HepG2 (cell line): ENCODE measurements around the gene EPHA10. TPM values are rescaled to one million over a fixed set of nuclear protein-coding genes. Genes with fewer than 3 reads are reported as not detected.

Experiments used
- ATAC-seq: fragments of 200-7000 bp; cut with Tn5 transposase; 3 replicates; pipeline ENCODE4 v1.9.1; 2020; ENCODE audit warnings: mild to moderate bottlenecking, moderate library complexity
- BruUV-seq: library from RNA; stranded (reverse); fragments of 400-500 nt; replicated peaks from 2 replicates; lab custom pipeline; 2021; lab: Mats Ljungman, UMichigan
- CTCF ChIA-PET: fragments of 300-600 bp; formaldehyde crosslinking; extraction: SDS; loops from one replicate; lab custom pipeline; 2021; ENCODE audit warnings: low total read pairs, inconsistent platforms, low intra/inter-chr PET ratio; lab: Yijun Ruan, JAX
- POLR2A ChIA-PET: fragments of 350-600 bp; sonication (Branson Sonifier 250); formaldehyde crosslinking; loops from one replicate; lab custom pipeline; 2020; ENCODE audit warnings: antibody characterized with exemption, inconsistent platforms; lab: Yijun Ruan, JAX
- DNase-seq: peaks from one replicate; pipeline ENCODE4 v3.0.0-alpha.2; 2015; ENCODE audit warnings: low spot score
- FAIRE-seq: peaks from 3 replicates; lab custom pipeline; 2011; peaks lifted over from hg19 to GRCh38; lab: Jason Lieb, UNC
- H2AFZ ChIP-seq: one replicate; pipeline ENCODE4 v1.6.1; 2011; ENCODE audit warnings: low read length, inconsistent platforms
- H3K27ac ChIP-seq: fragments of 300-600 bp; 3 replicates; pipeline ENCODE4 v1.8.0; 2011; ENCODE audit warnings: mixed run types, mild to moderate bottlenecking, mixed read lengths, low read length, inconsistent platforms; ENCODE audit not compliant: insufficient read depth; ENCODE audit errors: extremely low read length
- H3K27me3 ChIP-seq, 2 experiments: fragments of 200-600 bp in 1 of 2; 2 replicates in 1 of 2; 3 replicates in 1 of 2; pipeline versions ENCODE4 v1.6.0 to v1.8.0; 2011; ENCODE audit warnings: low read length in 2 of 2, mild to moderate bottlenecking in 2 of 2, moderate library complexity in 2 of 2, inconsistent platforms in 1 of 2; ENCODE audit not compliant: insufficient read depth in 2 of 2, control insufficient read depth in 1 of 2
- H3K36me3 ChIP-seq, 2 experiments: fragments of 200-600 bp in 1 of 2; replicated peaks in 1 of 2; 2 replicates in 1 of 2; 3 replicates in 1 of 2; pipeline versions ENCODE4 v1.5.1 to v1.8.0; 2011; ENCODE audit warnings: low read length in 2 of 2, inconsistent platforms in 1 of 2; ENCODE audit not compliant: insufficient read depth in 2 of 2, control insufficient read depth in 1 of 2
- H3K4me1 ChIP-seq: 2 replicates; pipeline ENCODE4 v1.5.1; 2012; ENCODE audit warnings: low read length, inconsistent platforms; ENCODE audit not compliant: insufficient read depth
- H3K4me2 ChIP-seq: 2 replicates; pipeline ENCODE4 v1.6.0; 2011; ENCODE audit warnings: low read depth, low read length, inconsistent platforms
- H3K4me3 ChIP-seq, 3 experiments: fragments of 200-600 bp in 1 of 3; sonication (generic), shearing (Covaris generic) in 1 of 3; replicated peaks in 1 of 3; 2 replicates each; pipeline ENCODE4 v1.5.1; 2011 to 2016; ENCODE audit warnings: low read length in 3 of 3, inconsistent platforms in 2 of 3, low read depth in 2 of 3, mild to moderate bottlenecking in 2 of 3, control low read depth in 1 of 3, mixed read lengths in 1 of 3; ENCODE audit not compliant: insufficient read depth in 1 of 3
- H3K79me2 ChIP-seq: one replicate; pipeline ENCODE4 v1.6.1; 2011; ENCODE audit warnings: low read length, inconsistent platforms; ENCODE audit not compliant: insufficient read depth
- H3K9ac ChIP-seq: 2 replicates; pipeline ENCODE4 v1.6.0; 2011; ENCODE audit warnings: mild to moderate bottlenecking, low read depth, low read length, inconsistent platforms; ENCODE audit not compliant: insufficient read depth
- H3K9me3 ChIP-seq: 2 replicates; pipeline ENCODE4 v1.5.1; 2012; ENCODE audit warnings: mild to moderate bottlenecking, low read length
- H4K20me1 ChIP-seq: 2 replicates; pipeline ENCODE4 v1.6.0; 2011; ENCODE audit warnings: inconsistent platforms, mild to moderate bottlenecking, low read length, moderate library complexity; ENCODE audit not compliant: insufficient read depth
- KLF6 ChIP-seq: IDR thresholded peaks from 2 replicates; pipeline ENCODE4 v1.8.0; 2016; ENCODE audit warnings: missing biosample characterization, missing genetic modification reagents
- PAF1 ChIP-seq: IDR thresholded peaks from 2 replicates; pipeline ENCODE4 v1.6.1; 2016; ENCODE audit warnings: missing genetic modification reagents, missing compliant biosample characterization
- PHF5A ChIP-seq: IDR thresholded peaks from one replicate; pipeline ENCODE4 v1.6.1; 2018; ENCODE audit warnings: low read depth, missing genetic modification reagents; ENCODE audit not compliant: unreplicated experiment
- POLR2AphosphoS2 ChIP-seq: IDR thresholded peaks from 2 replicates; pipeline ENCODE4 v1.6.1; 2011; ENCODE audit warnings: low read depth, low read length, improper control_type of control experiment
- SIN3B ChIP-seq: fragments of 150-350 bp; IDR thresholded peaks from 2 replicates; pipeline ENCODE4 v1.6.1; 2014; ENCODE audit warnings: low read length
- SOX13 ChIP-seq, 3 experiments: fragments of 450-650 bp in 1 of 3; sonication (generic) in 1 of 3; formaldehyde crosslinking in 1 of 3; IDR thresholded peaks in 2 of 3; conservative IDR thresholded peaks in 1 of 3; 2 replicates each; pipeline versions ENCODE4 v1.5.0 to v1.6.1; 2016 to 2020; ENCODE audit warnings: antibody characterized with exemption in 1 of 3, mild to moderate bottlenecking in 1 of 3, missing compliant biosample characterization in 1 of 3, missing genetic modification reagents in 1 of 3, moderate library complexity in 1 of 3
- TGIF2 ChIP-seq: IDR thresholded peaks from 2 replicates; pipeline ENCODE4 v1.6.1; 2016; ENCODE audit warnings: control low read depth, missing compliant biosample characterization
- ZKSCAN5 ChIP-seq: sonication (generic); formaldehyde crosslinking; IDR thresholded peaks from 2 replicates; pipeline ENCODE4 v1.5.1; 2020; ENCODE audit warnings: mild to moderate bottlenecking, missing genetic modification reagents
- ZNF12 ChIP-seq: sonication (generic); formaldehyde crosslinking; IDR thresholded peaks from 2 replicates; pipeline ENCODE4 v1.5.0; 2020; ENCODE audit warnings: missing genetic modification reagents
- ZNF674 ChIP-seq: sonication (generic); formaldehyde crosslinking; IDR thresholded peaks from 2 replicates; pipeline ENCODE4 v1.5.0; 2020; ENCODE audit warnings: low read depth, mild to moderate bottlenecking, missing genetic modification reagents
- ZNF761 ChIP-seq: sonication (generic); formaldehyde crosslinking; conservative IDR thresholded peaks from 2 replicates; pipeline ENCODE4 v1.4.0; 2020; ENCODE audit warnings: mild to moderate bottlenecking, missing genetic modification reagents
- ZNF878 ChIP-seq: sonication (generic); formaldehyde crosslinking; IDR thresholded peaks from 2 replicates; pipeline ENCODE4 v1.8.1; 2023; ENCODE audit warnings: mild to moderate bottlenecking, missing genetic modification reagents, moderate library complexity
- WGBS: methylation state at CpG from one replicate; pipeline ENCODE4 v1.1.6; 2017; ENCODE audit warnings: low lambda C conversion rate; 5-methylcytosine and 5-hydroxymethylcytosine counted together
- in situ Hi-C: cut with HindIII; loops from 2 replicates; pipeline ENCODE4 v1.10.0; 2017; ENCODE audit warnings: low pct_unique_long_range_greater_than_20kb; ENCODE audit not compliant: extremely low pct_ligation_motif_present
- intact Hi-C: fragments of 100-400 bp; cut with micrococcal nuclease; formaldehyde crosslinking; loops from one replicate; pipeline ENCODE4 v1.10.0; 2022; ENCODE audit not compliant: unreplicated experiment
- polyA plus RNA-seq, 8 experiments: library from polyadenylated mRNA; depleted of rRNA in 3 of 8; stranded (reverse) in 7 of 8; unstranded in 1 of 8; fragments of >200 nt; fragmentation: Illumina TruSeq in 4 of 8; extraction: Trizol in 4 of 8; gene quantifications; 2 replicates each; pipeline versions ENCODE4 v1.2.1 to v1.2.3, GENCODE V29; 2011 to 2016; ENCODE audit warnings: low read depth in 4 of 8, missing spikeins in 1 of 8, mixed read lengths in 1 of 8; ENCODE audit not compliant: insufficient read depth in 1 of 8
- total RNA-seq, 5 experiments: library from RNA; depleted of rRNA; stranded (reverse); fragments of >200 nt; fragmentation: Illumina TruSeq; extraction: Trizol; gene quantifications; 2 replicates each; pipeline ENCODE4 v1.2.3, GENCODE V29; 2016; ENCODE audit warnings: low read depth in 1 of 5
- TF ChIP-seq, protein P1 (sequence below): sonication (generic); formaldehyde crosslinking; IDR thresholded peaks from 2 replicates; pipeline ENCODE4 v1.8.0; 2022; ENCODE audit warnings: low read depth, missing genetic modification reagents
- TF ChIP-seq, protein P2 (sequence below): sonication (generic); formaldehyde crosslinking; IDR thresholded peaks from 2 replicates; pipeline ENCODE4 v1.4.0; 2020; ENCODE audit warnings: low read depth, missing genetic modification reagents
- TF ChIP-seq, protein P3 (sequence below): sonication (generic); formaldehyde crosslinking; IDR thresholded peaks from 2 replicates; pipeline ENCODE4 v1.8.1; 2022; ENCODE audit warnings: low read depth, mild to moderate bottlenecking, missing genetic modification reagents

EPHA10 gene
- total and polyA plus RNA-seq, 2 of the 13 experiments (the other 11 are each of a cell fraction or from before 2014, with no cell fraction given) = 0.11 to 0.58 TPM

DNA sequence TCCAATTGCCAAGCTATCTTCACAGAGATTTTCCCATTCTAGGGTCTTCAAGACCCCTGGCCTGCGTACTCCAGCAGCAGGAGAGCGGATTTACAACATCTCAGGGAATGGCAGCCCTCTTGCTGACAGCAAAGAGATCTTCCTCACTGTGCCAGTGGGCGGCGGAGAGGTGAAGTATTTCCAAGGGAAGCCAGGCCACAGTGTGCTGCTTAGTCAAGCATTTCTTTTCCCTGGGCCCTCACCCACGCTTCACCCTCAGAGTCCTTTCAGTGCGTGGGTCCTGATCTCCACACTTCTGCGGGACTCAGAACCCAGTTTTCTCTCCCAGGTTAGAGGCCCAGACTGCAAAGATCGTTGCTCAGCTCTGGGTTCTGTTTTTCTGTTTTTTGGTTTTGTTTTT lies 59.5 kb downstream of the EPHA10 start (continued):
- TF ChIP-seq, protein P1, sequence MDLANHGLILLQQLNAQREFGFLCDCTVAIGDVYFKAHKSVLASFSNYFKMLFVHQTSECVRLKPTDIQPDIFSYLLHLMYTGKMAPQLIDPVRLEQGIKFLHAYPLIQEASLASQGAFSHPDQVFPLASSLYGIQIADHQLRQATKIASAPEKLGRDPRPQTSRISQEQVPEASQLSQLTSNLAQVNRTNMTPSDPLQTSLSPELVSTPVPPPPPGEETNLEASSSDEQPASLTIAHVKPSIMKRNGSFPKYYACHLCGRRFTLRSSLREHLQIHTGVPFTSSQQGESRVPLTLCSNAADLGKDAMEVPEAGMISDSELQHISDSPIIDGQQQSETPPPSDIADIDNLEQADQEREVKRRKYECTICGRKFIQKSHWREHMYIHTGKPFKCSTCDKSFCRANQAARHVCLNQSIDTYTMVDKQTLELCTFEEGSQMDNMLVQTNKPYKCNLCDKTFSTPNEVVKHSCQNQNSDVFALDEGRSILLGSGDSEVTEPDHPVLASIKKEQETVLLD (CRISPR knock-in tag) = no peak
- TF ChIP-seq ZNF878 = no peak
- TF ChIP-seq, protein P2, sequence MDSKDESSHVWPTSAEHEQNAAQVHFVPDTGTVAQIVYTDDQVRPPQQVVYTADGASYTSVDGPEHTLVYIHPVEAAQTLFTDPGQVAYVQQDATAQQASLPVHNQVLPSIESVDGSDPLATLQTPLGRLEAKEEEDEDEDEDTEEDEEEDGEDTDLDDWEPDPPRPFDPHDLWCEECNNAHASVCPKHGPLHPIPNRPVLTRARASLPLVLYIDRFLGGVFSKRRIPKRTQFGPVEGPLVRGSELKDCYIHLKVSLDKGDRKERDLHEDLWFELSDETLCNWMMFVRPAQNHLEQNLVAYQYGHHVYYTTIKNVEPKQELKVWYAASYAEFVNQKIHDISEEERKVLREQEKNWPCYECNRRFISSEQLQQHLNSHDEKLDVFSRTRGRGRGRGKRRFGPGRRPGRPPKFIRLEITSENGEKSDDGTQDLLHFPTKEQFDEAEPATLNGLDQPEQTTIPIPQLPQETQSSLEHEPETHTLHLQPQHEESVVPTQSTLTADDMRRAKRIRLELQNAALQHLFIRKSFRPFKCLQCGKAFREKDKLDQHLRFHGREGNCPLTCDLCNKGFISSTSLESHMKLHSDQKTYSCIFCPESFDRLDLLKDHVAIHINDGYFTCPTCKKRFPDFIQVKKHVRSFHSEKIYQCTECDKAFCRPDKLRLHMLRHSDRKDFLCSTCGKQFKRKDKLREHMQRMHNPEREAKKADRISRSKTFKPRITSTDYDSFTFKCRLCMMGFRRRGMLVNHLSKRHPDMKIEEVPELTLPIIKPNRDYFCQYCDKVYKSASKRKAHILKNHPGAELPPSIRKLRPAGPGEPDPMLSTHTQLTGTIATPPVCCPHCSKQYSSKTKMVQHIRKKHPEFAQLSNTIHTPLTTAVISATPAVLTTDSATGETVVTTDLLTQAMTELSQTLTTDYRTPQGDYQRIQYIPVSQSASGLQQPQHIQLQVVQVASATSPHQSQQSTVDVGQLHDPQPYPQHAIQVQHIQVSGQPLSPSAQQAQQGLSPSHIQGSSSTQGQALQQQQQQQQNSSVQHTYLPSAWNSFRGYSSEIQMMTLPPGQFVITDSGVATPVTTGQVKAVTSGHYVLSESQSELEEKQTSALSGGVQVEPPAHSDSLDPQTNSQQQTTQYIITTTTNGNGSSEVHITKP (CRISPR knock-in tag) = no peak
- TF ChIP-seq, all 625 proteins: peak for 0

DNA sequence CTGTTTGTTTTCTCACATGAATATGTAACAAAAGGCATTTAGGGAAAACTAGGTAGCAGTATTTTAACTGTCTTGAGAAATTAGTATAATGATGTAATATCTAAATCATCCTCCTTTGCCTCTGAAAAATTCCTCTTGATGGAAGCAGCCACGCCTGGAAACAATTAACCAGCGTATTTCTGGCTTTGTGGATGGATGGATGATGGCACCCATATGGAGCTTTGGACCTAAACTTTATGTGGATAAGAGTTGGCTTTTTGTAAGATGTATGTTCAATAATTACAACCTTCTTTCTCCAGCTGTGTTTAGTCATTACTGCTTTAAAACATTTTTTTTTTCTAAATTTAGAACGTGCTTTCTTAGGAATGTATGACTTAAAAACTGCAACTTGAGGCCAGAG lies 60.0 kb downstream of the EPHA10 start:
- ATAC-seq (no peak), FAIRE-seq (no peak), DNase-seq (no peak)
- H3K79me2 ChIP-seq = no peaks in the 10 kb centered on the region
- H3K9me3 ChIP-seq = no peaks in the 10 kb centered on the region
- WGBS = 96% methylated on average over 3 of the region's 3 CpGs
- BruUV-seq = no TSS peak
- H2AFZ ChIP-seq = no peak overlapping the region
- no peaks in the 10 kb centered on the region for H3K27me3 ChIP-seq
- CTCF ChIA-PET = no interaction called here
- H3K4me3 ChIP-seq = no peak overlapping the region
- no peak overlapping the region for H3K4me2 ChIP-seq
- no peaks in the 10 kb centered on the region for H3K4me1 ChIP-seq
- H3K9ac ChIP-seq = no peak overlapping the region
- POLR2A ChIA-PET = no interaction called here
- H3K27ac ChIP-seq = no peak overlapping the region
- intact Hi-C loops (no loop called here), in situ Hi-C loops (no loop called here)
- peaks cover 26 to 78% of the 10 kb centered on the region in 2 experiments for H3K36me3 ChIP-seq
- H4K20me1 ChIP-seq = no peaks in the 10 kb centered on the region
- no peak for TF ChIP-seq ZNF674 (CRISPR knock-in tag)
- no peak for TF ChIP-seq ZNF12 (CRISPR knock-in tag)
- TF ChIP-seq, protein P3, sequence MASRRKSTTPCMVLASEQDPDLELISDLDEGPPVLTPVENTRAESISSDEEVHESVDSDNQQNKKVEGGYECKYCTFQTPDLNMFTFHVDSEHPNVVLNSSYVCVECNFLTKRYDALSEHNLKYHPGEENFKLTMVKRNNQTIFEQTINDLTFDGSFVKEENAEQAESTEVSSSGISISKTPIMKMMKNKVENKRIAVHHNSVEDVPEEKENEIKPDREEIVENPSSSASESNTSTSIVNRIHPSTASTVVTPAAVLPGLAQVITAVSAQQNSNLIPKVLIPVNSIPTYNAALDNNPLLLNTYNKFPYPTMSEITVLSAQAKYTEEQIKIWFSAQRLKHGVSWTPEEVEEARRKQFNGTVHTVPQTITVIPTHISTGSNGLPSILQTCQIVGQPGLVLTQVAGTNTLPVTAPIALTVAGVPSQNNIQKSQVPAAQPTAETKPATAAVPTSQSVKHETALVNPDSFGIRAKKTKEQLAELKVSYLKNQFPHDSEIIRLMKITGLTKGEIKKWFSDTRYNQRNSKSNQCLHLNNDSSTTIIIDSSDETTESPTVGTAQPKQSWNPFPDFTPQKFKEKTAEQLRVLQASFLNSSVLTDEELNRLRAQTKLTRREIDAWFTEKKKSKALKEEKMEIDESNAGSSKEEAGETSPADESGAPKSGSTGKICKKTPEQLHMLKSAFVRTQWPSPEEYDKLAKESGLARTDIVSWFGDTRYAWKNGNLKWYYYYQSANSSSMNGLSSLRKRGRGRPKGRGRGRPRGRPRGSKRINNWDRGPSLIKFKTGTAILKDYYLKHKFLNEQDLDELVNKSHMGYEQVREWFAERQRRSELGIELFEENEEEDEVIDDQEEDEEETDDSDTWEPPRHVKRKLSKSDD = no peak
- no peak for TF ChIP-seq POLR2AphosphoS2
- no peak for TF ChIP-seq SIN3B
- TF ChIP-seq TGIF2 = no peak
- TF ChIP-seq PHF5A = no peak
- TF ChIP-seq ZKSCAN5 (CRISPR knock-in tag) = no peak
- no peak for TF ChIP-seq PAF1
- no peak for TF ChIP-seq KLF6
- no peak for TF ChIP-seq ZNF761 (CRISPR knock-in tag)
- TF ChIP-seq SOX13 (IDR thresholded peaks at IDR 0.05) = no peak
- no peak for TF ChIP-seq SOX13 (CRISPR knock-in tag; conservative IDR thresholded peaks at IDR 0.05 in 1 of 2, IDR thresholded peaks at IDR 0.05 in 1 of 2)
